Common myeloid progenitor, CD34-positive (primary cell): ENCODE results near the gene ABI3BP.

Source experiments
- CTCF ChIA-PET: fragments of 350-600 bp; sonication (Branson Sonifier 250); formaldehyde crosslinking; loops from one replicate; lab custom pipeline; 2021; ENCODE audit warnings: antibody characterized with exemption; lab: Charles Lee
- POLR2A ChIA-PET: fragments of 350-600 bp; sonication (Branson Sonifier 250); formaldehyde crosslinking; loops from one replicate; lab custom pipeline; 2021; ENCODE audit warnings: antibody characterized with exemption; lab: Charles Lee
- DNase-seq, 3 donors: peaks; one replicate each; pipeline versions ENCODE4 v3.0.0 to v3.0.0-alpha.2; 2013
- H3K27ac ChIP-seq, 2 experiments: 1 replicate in 1 of 2; 2 replicates in 1 of 2; pipeline ENCODE4 v1.7.0; 2013; ENCODE audit warnings: inconsistent platforms in 2 of 2, low read length in 2 of 2, mild to moderate bottlenecking in 2 of 2, low read depth in 1 of 2, moderate library complexity in 1 of 2; ENCODE audit not compliant: severe bottlenecking in 2 of 2, insufficient read depth in 1 of 2, poor library complexity in 1 of 2
- H3K27me3 ChIP-seq, 5 experiments: replicated peaks in 2 of 5; 1 replicate in 3 of 5; 2 replicates in 2 of 5; pipeline versions ENCODE4 v1.6.1 to v1.7.0; 2013; ENCODE audit warnings: low read length in 4 of 5, mild to moderate bottlenecking in 2 of 5, moderate library complexity in 2 of 5, inconsistent platforms in 1 of 5; ENCODE audit not compliant: insufficient read depth in 5 of 5, control insufficient read depth in 4 of 5
- H3K36me3 ChIP-seq, 4 experiments: 1 replicate in 2 of 4; 2 replicates in 2 of 4; pipeline versions ENCODE4 v1.6.1 to v1.7.0; 2013; ENCODE audit warnings: low read length in 3 of 4, control low read depth in 1 of 4, mild to moderate bottlenecking in 1 of 4; ENCODE audit not compliant: control insufficient read depth in 4 of 4, insufficient read depth in 4 of 4
- H3K4me1 ChIP-seq, 4 experiments: 1 replicate in 3 of 4; 2 replicates in 1 of 4; pipeline versions ENCODE4 v1.6.1 to v1.7.1; 2013; ENCODE audit warnings: low read length in 3 of 4, mild to moderate bottlenecking in 3 of 4, control low read depth in 1 of 4, inconsistent platforms in 1 of 4, moderate library complexity in 1 of 4; ENCODE audit not compliant: control insufficient read depth in 4 of 4, insufficient read depth in 4 of 4; ENCODE audit errors: control extremely low read depth in 1 of 4
- H3K4me3 ChIP-seq, 7 experiments: 1 replicate in 4 of 7; 2 replicates in 3 of 7; pipeline versions ENCODE4 v1.5.1 to v1.7.0; 2013; ENCODE audit warnings: mild to moderate bottlenecking in 7 of 7, low read length in 6 of 7, moderate library complexity in 6 of 7, inconsistent platforms in 2 of 7, low read depth in 2 of 7, control low read depth in 1 of 7; ENCODE audit not compliant: insufficient read depth in 4 of 7, control insufficient read depth in 1 of 7; ENCODE audit errors: extremely low read depth in 1 of 7
- H3K9me3 ChIP-seq, 5 experiments: 1 replicate in 4 of 5; 2 replicates in 1 of 5; pipeline versions ENCODE4 v1.6.1 to v1.7.1; 2013; ENCODE audit warnings: low read length in 4 of 5, mild to moderate bottlenecking in 2 of 5, inconsistent platforms in 1 of 5, low read depth in 1 of 5, moderate library complexity in 1 of 5; ENCODE audit not compliant: control insufficient read depth in 4 of 5, insufficient read depth in 2 of 5; ENCODE audit errors: control extremely low read depth in 1 of 5
- WGBS: methylation state at CpG from one replicate; pipeline ENCODE4 v1.1.5; 2013; ENCODE audit not compliant: insufficient coverage; 5-methylcytosine and 5-hydroxymethylcytosine counted together

ABI3BP gene

DNA sequence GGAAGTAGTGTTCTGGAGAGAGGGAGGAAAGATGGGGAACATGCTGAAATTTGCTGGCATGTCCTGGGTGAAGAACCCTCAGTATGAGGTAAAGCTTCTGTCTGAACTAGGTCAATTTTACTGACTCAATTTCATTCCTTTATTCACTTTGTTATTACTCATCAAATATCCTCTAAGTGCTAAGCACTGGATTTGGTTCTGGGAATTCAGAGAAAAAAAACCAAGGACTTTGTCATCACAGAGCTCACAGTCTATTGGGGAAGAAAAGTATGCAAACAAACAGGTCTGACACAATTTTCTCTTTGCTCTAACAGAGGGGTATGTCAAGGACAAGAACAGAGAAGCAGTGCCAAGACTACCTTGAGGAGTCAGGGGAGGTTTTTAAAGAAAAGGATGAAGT is 215.9 kb downstream of the ABI3BP start:
- DNase-seq, result no peak
- Histone ChIP-seq H3K4me3 (no peak overlapping the region), H3K36me3 (no peaks in the 10 kb centered on the region), H3K27ac (no peak overlapping the region), H3K27me3 (no peaks in the 10 kb centered on the region), H3K4me1 (no peaks in the 10 kb centered on the region), H3K9me3 (no peaks in the 10 kb centered on the region)
- POLR2A ChIA-PET, result interaction anchor here (0.7 kb wide), 1 partner anchor 137 kb away, joined by 3 read pairs; no protein-coding TSS in a partner anchor
- CTCF ChIA-PET, result interaction anchor here (0.5 to 1.4 kb wide), 6 partner anchors 8 to 686 kb away, joined by 3 to 4 read pairs (median 3); no protein-coding TSS in a partner anchor

DNA sequence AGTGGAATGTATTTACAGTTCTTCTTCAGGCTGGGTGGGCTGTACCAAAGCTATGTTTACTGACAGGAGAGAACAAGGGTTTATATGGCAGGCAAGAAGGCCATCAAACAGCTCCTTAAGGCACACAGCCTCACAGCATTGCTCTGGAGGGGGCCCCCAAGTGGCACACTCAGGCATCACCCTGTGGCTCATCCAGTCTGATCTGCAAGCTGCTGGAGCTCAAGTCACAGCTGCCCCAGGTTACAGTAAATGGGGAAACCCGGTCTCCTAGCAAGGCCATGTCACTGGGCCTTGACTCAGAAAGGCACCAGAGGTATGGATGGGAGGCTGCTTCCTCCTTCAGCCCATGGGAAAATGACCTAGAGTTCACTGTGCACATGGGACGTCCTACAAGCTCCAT is 216.5 kb downstream of the ABI3BP start:
- H3K4me1 ChIP-seq, result no peaks in the 10 kb centered on the region
- no peaks in the 10 kb centered on the region for H3K27me3 ChIP-seq
- no peak overlapping the region for H3K4me3 ChIP-seq
- DNase-seq, result no peak
- no CpG with 5 or more reads among the region's 2 CpGs for whole genome bisulfite sequencing
- no peak overlapping the region for H3K27ac ChIP-seq
- ChIA-PET CTCF (interaction anchor here (1.1 to 1.4 kb wide), 5 partner anchors 8 to 35 kb away, joined by 3 to 4 read pairs (median 3); no protein-coding TSS in a partner anchor), POLR2A (interaction anchor here (0.7 kb wide), 1 partner anchor 137 kb away, joined by 3 read pairs; no protein-coding TSS in a partner anchor)
- H3K9me3 ChIP-seq, result no peaks in the 10 kb centered on the region
- H3K36me3 ChIP-seq, result no peaks in the 10 kb centered on the region

DNA sequence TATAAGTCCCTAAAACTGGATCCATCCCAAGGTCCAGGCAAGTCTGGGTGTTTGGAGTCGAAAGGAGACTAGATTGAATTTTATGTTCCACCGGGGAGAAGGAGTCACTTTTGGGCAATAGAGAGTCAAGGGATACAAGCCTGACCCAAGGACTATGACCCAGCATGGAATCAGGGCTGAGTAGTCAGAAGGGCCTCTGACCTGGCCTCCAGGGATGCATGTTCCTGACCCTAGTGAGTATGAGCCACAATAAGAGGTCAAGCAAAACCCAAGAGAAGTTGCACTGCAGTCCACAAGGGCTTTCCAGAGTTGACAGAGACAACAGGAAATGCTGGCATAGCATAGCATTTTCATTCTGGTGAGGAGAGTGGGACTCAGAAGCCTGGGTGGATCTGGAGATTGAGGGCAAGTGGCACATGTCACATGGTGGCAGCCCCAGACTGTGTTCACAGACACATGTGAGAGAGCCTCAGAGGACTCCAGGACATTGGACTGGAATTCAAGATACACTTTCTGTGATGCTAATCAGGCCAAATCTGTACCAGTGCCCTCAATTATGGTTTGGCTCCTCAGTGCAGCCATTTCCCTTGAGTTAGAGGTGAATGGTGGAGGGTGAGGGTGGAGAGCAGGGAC is 217.0 kb downstream of the ABI3BP start:
- H3K4me1 ChIP-seq, result no peaks in the 10 kb centered on the region
- POLR2A ChIA-PET, result no interaction called here
- no peaks in the 10 kb centered on the region for H3K27me3 ChIP-seq
- no peak overlapping the region for H3K4me3 ChIP-seq
- no peak for DNase-seq
- H3K36me3 ChIP-seq, result no peaks in the 10 kb centered on the region
- 91% methylated on average over 2 of the region's 2 CpGs for WGBS
- H3K27ac ChIP-seq, result no peak overlapping the region
- H3K9me3 ChIP-seq, result no peaks in the 10 kb centered on the region
- CTCF ChIA-PET, result interaction anchor here (1.3 to 1.4 kb wide), 2 partner anchors 9 to 36 kb away, joined by 3 read pairs; no protein-coding TSS in a partner anchor

DNA sequence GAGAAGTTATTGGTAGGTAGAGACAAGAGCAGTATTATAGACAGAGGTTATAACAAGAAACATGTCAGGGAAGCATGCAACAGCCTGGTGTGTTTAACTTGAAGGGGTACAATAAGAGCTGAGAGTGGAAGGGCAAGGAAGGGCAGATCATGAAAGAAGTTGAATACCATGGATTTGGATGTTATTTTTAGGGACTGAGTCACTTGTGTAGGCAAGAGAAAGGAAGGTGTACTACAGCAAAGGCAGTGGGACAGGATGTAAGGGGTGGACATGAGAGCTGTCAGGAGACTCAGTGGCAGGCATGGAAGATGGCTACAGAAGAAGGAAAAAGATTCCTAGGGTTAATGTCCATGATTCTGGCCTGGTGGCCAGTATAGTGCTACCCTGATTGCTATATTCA is 217.6 kb downstream of the ABI3BP start:
- Histone ChIP-seq H3K27ac (no peak overlapping the region), H3K27me3 (no peaks in the 10 kb centered on the region), H3K36me3 (no peaks in the 10 kb centered on the region), H3K4me1 (no peaks in the 10 kb centered on the region), H3K4me3 (no peak overlapping the region), H3K9me3 (no peaks in the 10 kb centered on the region)
- POLR2A ChIA-PET, result no interaction called here
- CTCF ChIA-PET, result no interaction called here
- DNase-seq, result no peak

DNA sequence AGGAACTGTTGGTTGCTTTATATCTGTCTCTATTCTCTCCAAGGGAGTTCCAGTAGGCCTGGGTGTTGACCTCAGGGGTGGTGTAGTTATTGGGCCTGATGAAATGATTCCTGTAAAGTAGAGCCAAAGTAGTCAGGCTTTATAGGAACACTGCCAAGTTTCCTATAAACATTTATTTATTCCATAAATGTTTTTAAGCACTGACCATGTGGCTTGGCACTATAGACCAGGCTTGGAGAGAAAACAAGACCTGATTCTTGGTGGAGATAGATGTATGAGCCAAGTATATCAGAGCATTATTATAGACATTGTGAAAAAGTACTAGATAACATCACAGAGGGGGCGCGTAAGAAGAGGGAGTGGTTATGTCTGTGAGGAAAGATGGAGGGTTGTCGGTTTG is 218.0 kb downstream of the ABI3BP start:
- no peak for DNase-seq
- Histone ChIP-seq H3K27ac (no peak overlapping the region), H3K4me3 (no peak overlapping the region), H3K36me3 (no peaks in the 10 kb centered on the region), H3K4me1 (no peaks in the 10 kb centered on the region), H3K27me3 (no peaks in the 10 kb centered on the region), H3K9me3 (no peaks in the 10 kb centered on the region)
- POLR2A ChIA-PET, result no interaction called here
- 97% methylated on average over 3 of the region's 3 CpGs for WGBS
- CTCF ChIA-PET, result no interaction called here

DNA sequence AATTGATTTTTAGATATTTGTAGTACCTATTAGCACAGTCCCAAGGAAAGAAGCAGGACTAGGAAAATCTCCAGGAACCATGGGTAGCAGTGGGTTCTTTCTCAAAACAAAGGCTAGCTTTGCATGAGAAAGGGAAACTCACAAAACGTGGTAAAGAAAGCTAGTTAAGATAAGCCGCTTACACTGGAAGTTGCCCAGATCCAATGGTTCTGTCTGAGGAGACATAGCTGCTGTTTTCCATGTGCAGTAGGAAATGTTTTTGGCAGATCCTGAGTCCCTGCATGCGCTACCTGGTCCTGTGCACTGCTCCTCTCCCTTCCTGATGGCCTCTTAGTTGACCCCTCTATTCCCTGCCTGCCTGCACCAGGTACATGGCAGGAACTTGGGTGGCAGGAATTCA is 223.5 kb downstream of the ABI3BP start:
- Histone ChIP-seq H3K27me3 (no peaks in the 10 kb centered on the region), H3K36me3 (no peaks in the 10 kb centered on the region), H3K4me1 (no peaks in the 10 kb centered on the region), H3K9me3 (no peaks in the 10 kb centered on the region), H3K4me3 (no peak overlapping the region), H3K27ac (no peak overlapping the region)
- 93% methylated on average over 2 of the region's 3 CpGs for WGBS
- ChIA-PET POLR2A (no interaction called here), CTCF (interaction anchor here (1.2 to 1.6 kb wide), 2 partner anchors 8 to 16 kb away, joined by 3 to 4 read pairs; no protein-coding TSS in a partner anchor)
- no peak for DNase-seq

DNA sequence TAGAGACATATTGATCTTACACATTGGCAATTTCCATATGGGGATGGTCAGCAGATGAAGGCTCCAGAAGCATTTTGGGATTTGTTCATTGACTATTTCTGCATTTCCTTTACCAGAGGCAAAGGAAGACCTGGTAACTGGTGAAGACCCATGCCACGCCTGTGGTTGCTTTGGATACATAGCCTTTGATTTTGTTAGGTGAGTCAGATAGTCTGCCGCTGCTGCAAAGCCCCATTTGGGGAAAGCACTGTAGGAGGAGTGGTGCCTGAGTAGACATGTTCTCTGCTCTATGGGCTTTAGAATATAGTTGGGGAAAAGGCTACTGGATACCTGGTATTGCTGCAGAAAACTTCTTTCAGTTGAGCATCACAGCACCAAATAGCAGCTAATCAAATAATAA is 227.2 kb downstream of the ABI3BP start:
- Histone ChIP-seq H3K4me1 (peaks cover 0 to 6% (median 0%) of the 10 kb centered on the region in 4 experiments), H3K27ac (no peak overlapping the region), H3K4me3 (no peak overlapping the region), H3K36me3 (no peaks in the 10 kb centered on the region), H3K27me3 (no peaks in the 10 kb centered on the region), H3K9me3 (no peaks in the 10 kb centered on the region)
- POLR2A ChIA-PET, result no interaction called here
- CTCF ChIA-PET, result interaction anchor here (1.1 to 1.8 kb wide), 2 partner anchors 11 to 29 kb away, joined by 3 to 4 read pairs; no protein-coding TSS in a partner anchor
- WGBS, result 100% methylated on average over 2 of the region's 2 CpGs
- no peak for DNase-seq
